Fibroblast of gingiva (primary cell): ENCODE results near the gene OPRM1.

ENCODE experiments used
- DNase-seq: peaks from one replicate; pipeline ENCODE4 v3.0.0-alpha.2; 2011; ENCODE audit warnings: low read depth

OPRM1 gene

DNA sequence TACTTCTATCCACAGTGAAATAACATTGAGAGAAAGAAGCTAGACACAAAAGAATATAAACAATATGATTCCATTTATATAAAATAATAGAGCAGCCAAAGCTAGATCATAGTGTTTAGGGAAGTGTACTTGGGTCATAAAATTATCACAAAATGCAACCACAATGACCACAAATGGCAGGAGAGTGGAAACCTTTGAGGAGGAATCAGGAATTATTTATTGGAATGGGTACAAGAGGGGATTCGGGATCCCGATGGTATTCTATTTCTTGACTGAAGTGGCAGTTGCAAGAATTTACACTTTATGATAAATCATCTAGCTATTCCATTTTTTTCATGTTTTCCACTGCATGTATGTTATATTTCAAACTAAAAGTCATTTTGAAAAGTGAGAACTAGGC lies 241.5 kb downstream of the OPRM1 start:
- no peak for DNase-seq

DNA sequence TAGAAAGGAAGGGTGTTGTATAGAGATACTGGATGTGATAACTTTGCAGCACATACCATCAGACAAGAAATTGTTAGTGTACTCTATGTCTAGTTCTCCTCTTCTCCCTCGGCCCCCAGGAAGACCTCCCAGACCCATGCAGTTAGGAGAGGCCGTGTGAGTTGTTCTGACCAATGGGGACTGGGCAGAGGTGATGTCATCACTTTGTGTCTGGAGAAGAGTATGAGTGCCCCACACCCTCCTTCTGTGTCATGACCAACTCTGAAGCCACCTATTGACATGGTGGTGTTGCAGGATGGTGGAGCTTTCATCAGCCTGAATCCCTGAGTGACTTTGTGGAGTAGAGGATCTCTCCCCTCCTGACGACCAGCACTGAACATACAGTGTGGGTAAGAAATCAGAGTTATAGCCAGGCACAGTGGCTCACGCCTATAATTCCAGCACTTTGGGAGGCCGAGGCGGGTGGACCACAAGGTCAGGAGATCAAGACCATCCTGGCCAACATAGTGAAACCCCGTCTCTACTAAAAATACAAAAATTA lies 245.3 kb downstream of the OPRM1 start:
- DNase-seq, result no peak

DNA sequence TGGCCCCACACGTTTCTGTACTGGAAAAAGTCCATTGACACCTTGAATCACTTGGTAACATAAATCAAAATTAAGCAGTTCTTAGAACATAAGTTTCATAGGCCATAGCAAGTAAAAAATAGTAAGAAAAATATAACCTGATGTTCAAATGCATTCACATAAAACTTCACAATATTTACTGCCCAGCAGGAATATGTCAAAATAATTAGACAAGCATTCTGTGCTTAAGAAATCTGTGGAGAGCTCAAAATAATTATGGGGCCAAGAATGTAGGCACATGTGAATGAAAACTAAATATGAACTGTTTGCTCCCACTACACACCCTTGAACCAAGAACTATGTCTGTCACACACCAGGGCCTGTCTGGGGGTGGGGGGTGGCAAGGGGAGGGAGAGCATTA lies 246.8 kb downstream of the OPRM1 start:
- no peak for DNase-seq

DNA sequence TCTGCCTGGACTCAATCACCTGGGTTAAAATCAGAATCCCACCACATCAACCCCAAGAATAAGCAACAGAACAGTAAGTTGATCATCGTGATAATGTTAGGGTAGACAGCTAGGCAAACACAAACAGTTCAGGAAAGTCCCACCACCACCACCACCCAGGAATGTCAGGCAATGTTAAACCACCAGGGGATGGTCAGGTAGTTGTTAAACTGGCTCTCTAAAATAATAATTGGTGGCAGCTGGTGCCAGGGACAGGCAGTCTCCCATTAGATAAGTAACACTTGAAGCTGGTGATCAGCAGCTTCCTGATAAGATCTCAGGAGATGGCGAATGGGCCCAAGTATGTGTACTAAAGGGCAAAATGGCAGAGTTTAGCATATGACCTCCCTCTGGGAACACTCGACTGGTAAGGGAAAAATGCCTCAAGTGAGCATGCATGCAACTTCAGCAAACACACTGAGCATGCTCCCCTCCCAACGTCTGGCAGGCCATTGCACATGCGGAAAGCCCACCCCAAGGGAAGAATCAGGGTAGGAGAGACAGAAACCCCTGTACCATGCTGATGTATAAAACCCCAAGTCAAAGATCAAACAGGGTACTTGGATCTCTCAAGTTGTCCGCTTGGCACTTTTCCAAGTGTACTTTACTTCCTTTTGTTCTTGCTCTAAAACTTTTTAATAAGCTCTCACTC lies 250.9 kb downstream of the OPRM1 start:
- no peak for DNase-seq

DNA sequence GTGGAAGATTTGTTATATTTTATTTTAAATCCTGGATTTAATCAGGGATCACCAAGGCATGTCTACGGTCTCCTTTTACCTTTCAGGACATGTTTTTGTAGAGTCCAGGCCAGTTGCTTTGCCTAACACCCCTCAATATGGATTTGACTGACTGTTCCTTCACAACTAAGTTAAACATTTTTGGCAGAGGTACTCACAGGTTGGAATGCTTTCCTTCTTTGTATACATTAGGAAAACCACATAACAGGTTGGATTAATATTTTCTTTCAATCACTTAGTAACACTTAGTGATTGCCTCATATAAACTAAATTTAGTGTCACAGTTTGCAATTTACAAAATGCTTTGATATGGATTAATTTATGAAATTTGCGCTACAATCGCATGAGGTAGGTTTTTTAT lies 253.0 kb downstream of the OPRM1 start:
- no peak for DNase-seq

DNA sequence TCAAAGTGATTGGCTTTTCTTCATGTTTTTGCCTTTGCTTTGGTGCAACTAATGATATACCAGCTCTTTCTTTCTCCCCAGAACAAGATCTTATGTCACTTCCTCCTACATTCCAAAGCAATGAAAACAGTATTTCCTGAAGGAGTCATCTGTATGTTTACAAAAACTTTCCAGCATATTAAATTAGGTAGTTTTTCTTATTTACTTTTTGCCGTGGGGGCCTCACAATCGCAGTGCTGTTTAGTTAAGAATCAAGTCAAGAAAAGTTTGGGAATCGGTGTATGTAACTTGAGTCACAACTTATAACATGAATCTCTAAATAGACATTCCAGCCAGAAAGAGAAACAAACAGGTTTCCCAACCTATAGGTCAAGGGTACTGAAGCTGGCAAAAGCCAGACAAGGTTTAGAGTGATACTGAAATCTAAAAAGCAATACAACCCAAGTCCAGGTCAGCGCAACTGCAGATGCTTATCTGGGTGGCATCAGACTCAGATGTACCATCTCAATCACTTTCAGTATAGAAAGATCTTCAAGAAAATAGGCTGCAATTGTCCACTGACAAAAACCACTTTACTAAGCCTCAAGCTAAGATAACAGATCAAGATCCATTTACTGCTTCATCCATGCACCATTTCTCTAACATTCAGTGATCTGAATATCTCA lies 253.9 kb downstream of the OPRM1 start:
- peak; percentile 47 for DNase-seq

DNA sequence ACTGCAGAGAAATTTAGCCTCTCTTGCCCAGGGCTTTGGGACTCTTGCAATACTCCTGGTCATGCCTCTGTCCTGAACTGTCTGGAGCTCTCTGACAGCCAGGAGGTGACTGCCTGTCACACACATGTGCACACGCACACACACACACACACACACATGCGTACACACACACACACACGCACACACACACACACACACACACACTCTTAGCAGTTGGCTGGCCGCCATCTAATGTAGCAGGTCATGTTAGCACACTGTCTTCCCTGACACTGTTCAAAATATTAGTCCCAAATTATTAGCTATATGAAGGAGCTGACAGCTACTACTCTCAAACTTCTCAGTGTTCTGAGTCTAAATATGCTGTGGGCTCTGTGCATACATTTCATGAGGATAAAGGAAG lies 256.7 kb downstream of the OPRM1 start:
- DNase-seq, result no peak
